Measurements from ENCODE around the gene SSR3. TPM values are rescaled to one million over a fixed set of nuclear protein-coding genes. Genes with fewer than 3 reads are reported as not detected.

Gene SSR3
- total RNA-seq, 1 donor = 109 TPM

DNA sequence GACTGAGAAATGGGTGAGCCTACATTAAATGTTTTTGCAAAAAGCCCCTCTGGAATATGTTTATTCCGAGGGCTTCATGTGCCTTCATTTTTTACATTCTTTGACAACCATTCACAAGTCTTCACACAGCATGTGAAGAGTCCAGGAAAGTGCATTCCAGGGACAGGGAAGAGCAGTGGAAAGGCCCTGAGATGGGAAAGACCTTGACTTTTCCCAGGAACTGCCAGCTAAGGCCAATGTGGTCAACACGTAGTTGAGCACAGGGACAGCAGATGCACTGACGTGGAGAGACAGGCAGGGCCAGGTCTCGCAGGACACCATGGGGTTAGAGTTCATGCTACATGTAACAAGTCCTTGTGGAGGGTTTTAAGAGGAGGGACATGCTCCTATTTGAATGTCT lies 21.7 kb downstream of the SSR3 start:
- Histone ChIP-seq H3K9me3 (ENCODE audit: low read depth, low read length) (no peaks in the 10 kb centered on the region), H3K4me3 (ENCODE audit: low read length) (no peak overlapping the region), H3K27me3 (ENCODE audit: insufficient read depth, low read length) (no peaks in the 10 kb centered on the region), H3K4me1 (ENCODE audit: insufficient read depth, low read length) (no peaks in the 10 kb centered on the region)

DNA sequence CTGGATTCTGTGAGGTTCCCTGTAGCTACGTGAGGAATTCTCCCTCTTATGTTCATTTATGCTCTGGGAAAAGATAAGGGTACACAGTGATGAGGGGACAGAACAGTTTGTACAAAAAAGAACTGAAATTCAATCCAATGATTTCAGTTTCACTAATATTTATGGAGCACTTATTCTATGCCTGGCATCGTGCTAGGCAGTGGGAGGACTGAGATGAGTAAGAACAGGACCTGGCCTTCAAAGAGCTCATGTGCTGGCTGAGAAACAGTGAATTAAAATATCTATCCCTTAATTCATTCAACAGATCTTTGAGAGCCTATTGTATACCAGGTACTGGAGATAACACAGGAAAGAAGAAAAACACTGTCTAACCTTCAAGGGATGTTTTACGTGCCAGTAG lies 22.2 kb downstream of the SSR3 start:
- H3K9me3 ChIP-seq (ENCODE audit: low read depth, low read length) = no peaks in the 10 kb centered on the region
- no peaks in the 10 kb centered on the region for H3K4me1 ChIP-seq (ENCODE audit: insufficient read depth, low read length)
- H3K4me3 ChIP-seq (ENCODE audit: low read length) = no peak overlapping the region
- no peaks in the 10 kb centered on the region for H3K27me3 ChIP-seq (ENCODE audit: insufficient read depth, low read length)

DNA sequence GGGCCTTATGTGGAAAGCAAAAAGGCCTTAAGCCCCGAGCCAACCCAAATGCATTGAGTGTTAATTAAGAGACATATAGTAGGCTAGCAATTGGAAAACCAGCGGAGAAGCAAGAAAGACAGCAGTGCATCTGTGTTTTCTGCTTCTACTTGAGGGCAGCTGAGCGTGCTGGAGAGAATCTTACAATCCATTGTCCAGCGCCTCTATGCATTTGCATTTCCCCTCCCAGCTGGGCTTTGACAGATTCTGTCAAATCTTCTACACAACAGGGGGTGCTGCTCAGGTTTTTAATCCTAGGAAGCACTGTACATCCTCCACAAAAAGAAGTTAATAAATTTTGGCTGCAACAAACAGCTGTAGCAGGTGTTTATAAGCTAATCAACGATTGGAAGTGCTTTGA lies 23.9 kb downstream of the SSR3 start:
- Histone ChIP-seq H3K4me1 (ENCODE audit: insufficient read depth, low read length) (no peaks in the 10 kb centered on the region), H3K9me3 (ENCODE audit: low read depth, low read length) (no peaks in the 10 kb centered on the region), H3K27me3 (ENCODE audit: insufficient read depth, low read length) (no peaks in the 10 kb centered on the region), H3K4me3 (ENCODE audit: low read length) (no peak overlapping the region)

DNA sequence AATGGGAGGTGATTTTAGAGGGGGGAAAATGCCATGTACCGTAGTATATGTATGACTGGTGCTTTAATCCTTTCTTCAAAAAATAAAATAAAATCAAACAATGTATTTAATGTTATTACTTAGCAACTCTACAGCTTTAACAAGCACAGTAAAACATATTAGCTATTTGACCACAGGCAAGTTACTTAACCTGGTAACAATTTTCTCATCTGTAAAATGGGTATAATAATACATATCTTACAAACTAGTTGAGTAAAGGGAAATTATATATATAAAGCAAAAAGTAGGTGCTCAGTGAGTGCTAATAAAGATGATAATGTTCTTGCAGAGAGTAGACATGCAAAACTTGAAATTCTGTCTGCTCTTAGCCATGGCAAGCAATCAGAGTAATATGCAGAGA lies 27.9 kb downstream of the SSR3 start:
- no peaks in the 10 kb centered on the region for H3K9me3 ChIP-seq (ENCODE audit: low read depth, low read length)
- no peak overlapping the region for H3K4me3 ChIP-seq (ENCODE audit: low read length)
- H3K27me3 ChIP-seq (ENCODE audit: insufficient read depth, low read length) = no peaks in the 10 kb centered on the region
- H3K4me1 ChIP-seq (ENCODE audit: insufficient read depth, low read length) = peaks cover 6% of the 10 kb centered on the region

DNA sequence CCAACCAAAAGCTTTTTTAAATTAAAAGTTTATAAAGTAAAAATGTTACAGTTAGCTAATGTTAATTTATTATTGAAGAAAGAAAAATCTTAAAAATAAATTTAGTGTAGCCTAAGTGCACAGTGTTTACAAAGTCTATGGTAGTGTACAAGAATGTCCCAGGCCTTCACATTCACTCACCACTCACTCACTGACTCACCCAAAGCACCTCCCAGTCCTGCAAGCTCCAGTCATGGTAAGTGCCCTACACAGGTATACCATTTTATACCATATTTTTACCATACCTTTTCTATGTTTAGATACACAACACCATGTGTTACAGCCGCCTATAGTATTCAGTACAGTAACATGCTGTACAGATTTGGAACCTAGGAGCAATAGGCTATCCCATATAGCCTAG lies 29.1 kb downstream of the SSR3 start:
- Histone ChIP-seq H3K4me3 (ENCODE audit: low read length) (no peak overlapping the region), H3K9me3 (ENCODE audit: low read depth, low read length) (no peaks in the 10 kb centered on the region), H3K27me3 (ENCODE audit: insufficient read depth, low read length) (peaks cover 7% of the 10 kb centered on the region), H3K4me1 (ENCODE audit: insufficient read depth, low read length) (peaks cover 6% of the 10 kb centered on the region)

DNA sequence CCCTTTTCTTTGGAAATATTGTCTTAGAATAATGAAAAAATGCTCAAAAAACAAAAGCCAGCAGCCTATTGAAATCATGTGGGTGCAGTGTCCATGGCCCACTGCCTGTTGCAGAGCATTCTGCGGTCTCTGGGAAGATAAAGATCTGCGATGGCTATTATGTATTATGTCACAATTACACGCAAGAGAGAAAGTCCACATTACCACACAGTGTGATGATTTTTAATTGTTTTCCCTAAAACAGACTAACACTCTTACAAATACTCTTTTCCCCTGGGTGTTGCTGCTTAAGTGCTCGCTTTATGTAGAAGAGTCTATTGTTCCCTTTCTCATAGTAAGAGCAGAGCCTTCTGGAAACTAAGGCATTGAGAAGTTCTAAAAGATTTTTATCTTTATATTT lies 32.2 kb downstream of the SSR3 start:
- Histone ChIP-seq H3K9me3 (ENCODE audit: low read depth, low read length) (no peaks in the 10 kb centered on the region), H3K4me3 (ENCODE audit: low read length) (no peak overlapping the region), H3K27me3 (ENCODE audit: insufficient read depth, low read length) (peaks cover 15% of the 10 kb centered on the region), H3K4me1 (ENCODE audit: insufficient read depth, low read length) (peaks cover 6% of the 10 kb centered on the region)

GRCh38 chr3:156519758-156520162 lies 35.2 kb downstream of the SSR3 start:
- no peak overlapping the region for H3K4me3 ChIP-seq (ENCODE audit: low read length)
- H3K9me3 ChIP-seq (ENCODE audit: low read depth, low read length) = no peaks in the 10 kb centered on the region
- H3K4me1 ChIP-seq (ENCODE audit: insufficient read depth, low read length) = peaks cover 2% of the 10 kb centered on the region
- peaks cover 15% of the 10 kb centered on the region for H3K27me3 ChIP-seq (ENCODE audit: insufficient read depth, low read length)

- peaks cover 15% of the 10 kb centered on the region for H3K27me3 ChIP-seq (ENCODE audit: insufficient read depth, low read length)
- no peak overlapping the region for H3K4me3 ChIP-seq (ENCODE audit: low read length)
Measured at GRCh38 chr3:156518726-156519125, 36.2 kb downstream of the SSR3 start.

GRCh38 chr3:156516961-156517360 lies 38.0 kb downstream of the SSR3 start:
- H3K9me3 ChIP-seq (ENCODE audit: low read depth, low read length) = no peaks in the 10 kb centered on the region
- H3K4me3 ChIP-seq (ENCODE audit: low read length) = no peak overlapping the region
- no peaks in the 10 kb centered on the region for H3K4me1 ChIP-seq (ENCODE audit: insufficient read depth, low read length)
- H3K27me3 ChIP-seq (ENCODE audit: insufficient read depth, low read length) = peaks cover 15% of the 10 kb centered on the region

More at GRCh38 chr3:156518726-156519125, 36.2 kb downstream of the SSR3 start:
- H3K4me1 ChIP-seq (ENCODE audit: insufficient read depth, low read length) = no peaks in the 10 kb centered on the region
- no peaks in the 10 kb centered on the region for H3K9me3 ChIP-seq (ENCODE audit: low read depth, low read length)

DNA sequence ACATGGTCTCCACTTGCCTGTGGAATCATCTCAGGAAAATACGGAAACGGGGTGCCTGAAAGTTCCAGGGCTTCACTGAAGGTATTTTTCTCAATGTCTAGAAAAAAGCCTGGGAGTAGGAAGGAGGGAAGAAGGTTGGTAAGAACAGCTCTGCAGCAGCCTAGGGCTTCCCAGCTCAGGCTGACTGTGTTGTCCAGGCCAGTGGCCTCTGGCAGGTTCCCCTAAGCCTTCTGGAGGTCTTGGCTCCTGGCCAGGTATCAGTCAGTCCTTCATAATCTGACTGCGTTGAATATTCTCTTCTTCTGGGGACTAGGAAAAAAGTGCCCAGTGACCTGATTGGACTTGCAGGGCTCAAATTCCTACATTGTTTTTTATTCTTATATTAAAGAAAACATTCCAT lies 38.6 kb downstream of the SSR3 start:
- Histone ChIP-seq H3K9me3 (ENCODE audit: low read depth, low read length) (no peaks in the 10 kb centered on the region), H3K27me3 (ENCODE audit: insufficient read depth, low read length) (peaks cover 13% of the 10 kb centered on the region), H3K4me1 (ENCODE audit: insufficient read depth, low read length) (no peaks in the 10 kb centered on the region), H3K4me3 (ENCODE audit: low read length) (no peak overlapping the region)

GRCh38 chr3:156513619-156514018 lies 41.3 kb downstream of the SSR3 start:
- peaks cover 3% of the 10 kb centered on the region for H3K27me3 ChIP-seq (ENCODE audit: insufficient read depth, low read length)
- no peaks in the 10 kb centered on the region for H3K4me1 ChIP-seq (ENCODE audit: insufficient read depth, low read length)
- H3K4me3 ChIP-seq (ENCODE audit: low read length) = no peak overlapping the region
- H3K9me3 ChIP-seq (ENCODE audit: low read depth, low read length) = no peaks in the 10 kb centered on the region

DNA sequence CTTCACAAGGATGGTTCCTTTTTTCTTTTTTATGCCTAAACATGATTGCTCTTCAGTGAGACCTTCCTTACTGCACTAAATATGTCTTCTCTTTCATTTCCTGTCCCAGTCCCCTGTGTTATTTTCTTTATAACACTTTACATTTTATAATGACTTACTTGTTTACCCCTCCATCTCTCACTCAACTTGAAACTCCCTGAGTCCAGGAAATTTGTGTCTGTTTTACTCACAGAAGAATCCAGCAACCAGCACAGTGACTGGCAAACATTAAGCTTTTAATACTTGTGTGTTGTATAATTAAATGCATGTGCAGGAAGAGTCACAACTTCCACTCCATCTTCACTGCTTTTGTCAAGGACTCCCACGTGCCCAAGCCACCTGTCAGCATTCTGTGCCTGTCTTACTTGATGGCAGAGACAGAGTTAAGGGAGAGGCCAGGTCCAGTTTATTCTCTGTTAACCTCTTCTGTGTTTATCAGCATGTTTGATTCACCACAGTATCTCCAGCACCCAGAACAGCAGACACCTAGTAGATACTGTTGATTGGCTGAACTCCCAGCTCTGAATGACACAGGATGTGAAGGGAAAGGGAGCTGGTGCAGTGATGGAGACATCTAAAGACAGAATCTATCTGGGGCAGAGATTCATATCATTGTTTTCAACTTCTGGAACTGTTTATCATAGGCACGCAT lies 42.8 kb downstream of the SSR3 start:
- Histone ChIP-seq H3K27me3 (ENCODE audit: insufficient read depth, low read length) (no peaks in the 10 kb centered on the region), H3K4me1 (ENCODE audit: insufficient read depth, low read length) (no peaks in the 10 kb centered on the region), H3K9me3 (ENCODE audit: low read depth, low read length) (no peaks in the 10 kb centered on the region), H3K4me3 (ENCODE audit: low read length) (no peak overlapping the region)

DNA sequence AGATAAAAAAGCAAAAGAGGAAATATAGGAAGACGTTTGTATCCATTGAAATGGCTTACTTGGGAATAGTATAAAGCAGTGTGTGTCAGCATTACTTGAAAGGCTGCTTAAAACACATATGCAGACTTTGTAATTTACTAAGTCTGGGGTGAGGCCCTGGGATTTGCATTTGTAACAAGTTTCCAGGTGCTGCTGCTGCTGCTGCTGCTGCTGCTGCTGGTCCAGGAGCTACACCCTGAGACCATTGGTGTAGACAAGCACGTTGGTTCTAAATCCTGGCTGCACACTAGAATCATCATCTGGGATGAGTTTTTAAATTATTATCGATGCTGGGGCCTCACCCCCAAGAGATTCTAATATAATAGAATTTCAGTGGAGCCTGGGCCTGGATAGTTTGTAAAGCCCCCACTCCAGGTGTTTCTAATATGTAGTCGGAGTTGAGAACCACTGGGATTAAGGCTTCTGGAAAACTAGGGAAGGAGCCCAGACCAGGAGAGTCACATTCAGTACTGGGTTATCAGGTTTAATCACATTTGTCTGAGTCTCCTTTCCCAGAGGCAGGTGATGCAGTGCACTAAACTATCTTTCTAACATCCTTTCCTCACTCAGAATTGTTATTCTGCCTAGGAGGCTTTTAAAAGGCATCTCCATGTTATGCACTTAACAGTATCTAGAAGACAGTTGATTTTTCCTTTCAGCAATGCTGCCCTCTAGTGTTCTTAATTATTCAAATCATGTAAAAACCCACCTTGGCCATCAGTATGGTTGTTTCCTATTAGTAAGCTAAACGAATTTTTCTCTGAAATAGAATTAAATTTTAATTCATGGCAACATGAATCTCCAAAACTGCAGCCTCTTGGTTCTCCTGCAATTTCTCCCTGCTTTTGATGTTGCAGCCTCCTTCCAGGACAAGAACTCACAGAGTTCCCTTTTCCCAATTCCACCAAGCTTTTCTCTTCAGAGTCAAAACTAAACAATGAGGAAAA lies 45.4 kb downstream of the SSR3 start:
- no peaks in the 10 kb centered on the region for H3K9me3 ChIP-seq (ENCODE audit: low read depth, low read length)
- peaks cover under 1% of the 10 kb centered on the region for H3K27me3 ChIP-seq (ENCODE audit: insufficient read depth, low read length)
- no peak overlapping the region for H3K4me3 ChIP-seq (ENCODE audit: low read length)
- no peaks in the 10 kb centered on the region for H3K4me1 ChIP-seq (ENCODE audit: insufficient read depth, low read length)

- H3K9me3 ChIP-seq (ENCODE audit: low read depth, low read length) = no peaks in the 10 kb centered on the region
- no peaks in the 10 kb centered on the region for H3K4me1 ChIP-seq (ENCODE audit: insufficient read depth, low read length)
- H3K4me3 ChIP-seq (ENCODE audit: low read length) = no peak overlapping the region
- H3K27me3 ChIP-seq (ENCODE audit: insufficient read depth, low read length) = peaks cover 4% of the 10 kb centered on the region
Measured at GRCh38 chr3:156507285-156507684, 47.6 kb downstream of the SSR3 start.

DNA sequence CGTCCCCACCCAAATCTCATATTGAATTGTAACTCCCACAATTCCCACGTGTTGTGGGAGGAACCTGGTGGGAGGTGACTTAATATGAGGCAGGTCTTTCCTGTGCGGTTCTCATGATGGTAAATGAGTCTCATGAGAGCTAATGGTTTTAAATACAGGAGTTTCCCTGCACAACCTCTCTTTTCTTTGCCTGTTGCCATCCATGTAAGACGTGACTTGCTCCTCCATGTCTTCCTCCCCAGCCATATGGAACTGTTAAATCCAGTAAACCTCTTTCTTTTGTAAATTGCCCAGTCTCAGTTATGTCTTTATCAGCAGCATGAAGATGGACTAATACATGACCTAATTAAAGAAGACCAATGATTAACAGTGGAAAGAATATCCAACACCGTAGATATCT lies 56.6 kb downstream of the SSR3 start:
- Histone ChIP-seq H3K9me3 (ENCODE audit: low read depth, low read length) (no peaks in the 10 kb centered on the region), H3K27me3 (ENCODE audit: insufficient read depth, low read length) (no peaks in the 10 kb centered on the region), H3K4me3 (ENCODE audit: low read length) (no peak overlapping the region), H3K4me1 (ENCODE audit: insufficient read depth, low read length) (no peaks in the 10 kb centered on the region)
